H1 (cell line): ENCODE measurements around the gene ZNF641. TPM values are rescaled to one million over a fixed set of nuclear protein-coding genes. Genes with fewer than 3 reads are reported as not detected.

Experiments
- CTCF ChIA-PET: fragments of 300-600 bp; sonication (Branson Sonifier 250); formaldehyde crosslinking; loops from one replicate; lab custom pipeline; 2021; ENCODE audit not compliant: partially characterized antibody; lab: Charles Lee
- POLR2A ChIA-PET: fragments of 300-600 bp; sonication (Branson Sonifier 250); formaldehyde crosslinking; loops from one replicate; lab custom pipeline; 2021; ENCODE audit warnings: inconsistent platforms; ENCODE audit not compliant: partially characterized antibody; lab: Charles Lee
- DNase-seq, 2 experiments: peaks; one replicate each; pipeline versions ENCODE4 v3.0.0 to v3.0.0-alpha.2; 2010 to 2022; ENCODE audit warnings: low spot score in 2 of 2, low read depth in 1 of 2, mixed read lengths in 1 of 2
- FAIRE-seq: peaks from 2 replicates; lab custom pipeline; 2011; peaks lifted over from hg19 to GRCh38; lab: Jason Lieb, UNC
- H2AFZ ChIP-seq: 2 replicates; pipeline ENCODE4 v1.8.1; 2012; ENCODE audit warnings: low read length, inconsistent platforms
- H2AK5ac ChIP-seq: 2 replicates; pipeline ENCODE4 v1.6.1; 2013; ENCODE audit warnings: low read depth, low read length
- H2BK120ac ChIP-seq: replicated peaks from 2 replicates; pipeline ENCODE3; 2013; ENCODE audit warnings: low read depth, low read length, inconsistent platforms
- H2BK12ac ChIP-seq: 2 replicates; pipeline ENCODE4 v1.6.1; 2013; ENCODE audit warnings: low read depth, low read length
- H2BK15ac ChIP-seq: 2 replicates; pipeline ENCODE4 v1.6.1; 2013; ENCODE audit warnings: low read length
- H2BK20ac ChIP-seq: 2 replicates; pipeline ENCODE4 v1.6.1; 2013; ENCODE audit warnings: low read length
- H2BK5ac ChIP-seq: 2 replicates; pipeline ENCODE4 v1.6.1; 2013; ENCODE audit warnings: low read depth, low read length
- H3K14ac ChIP-seq: 2 replicates; pipeline ENCODE4 v1.6.1; 2013; ENCODE audit warnings: inconsistent platforms; ENCODE audit not compliant: insufficient read length
- H3K18ac ChIP-seq: 2 replicates; pipeline ENCODE4 v1.6.1; 2013; ENCODE audit warnings: low read length; ENCODE audit errors: extremely low read depth
- H3K23ac ChIP-seq: 2 replicates; pipeline ENCODE4 v1.6.1; 2013; ENCODE audit warnings: inconsistent platforms; ENCODE audit not compliant: insufficient read length
- H3K23me2 ChIP-seq: 2 replicates; pipeline ENCODE4 v1.6.1; 2013; ENCODE audit warnings: low read depth, low read length
- H3K27ac ChIP-seq: 2 replicates; pipeline ENCODE4 v1.6.1; 2011; ENCODE audit warnings: low read depth, low read length, inconsistent platforms
- H3K27me3 ChIP-seq, 4 experiments: replicated peaks in 1 of 4; 1 replicate in 1 of 4; 2 replicates in 3 of 4; pipeline versions ENCODE4 v1.6.1 to v1.8.1; 2011 to 2013; ENCODE audit warnings: low read length in 3 of 4, mild to moderate bottlenecking in 3 of 4, inconsistent platforms in 2 of 4, mixed read lengths in 2 of 4, moderate library complexity in 1 of 4; ENCODE audit not compliant: control insufficient read depth in 3 of 4, insufficient read depth in 3 of 4; ENCODE audit errors: extremely low read depth in 1 of 4
- H3K36me3 ChIP-seq, 4 experiments: 2 replicates each; pipeline versions ENCODE4 v1.6.1 to v1.8.1; 2011 to 2013; ENCODE audit warnings: mild to moderate bottlenecking in 4 of 4, low read length in 3 of 4, moderate library complexity in 2 of 4, control low read depth in 1 of 4, inconsistent platforms in 1 of 4; ENCODE audit not compliant: insufficient read depth in 4 of 4, control insufficient read depth in 2 of 4
- H3K4ac ChIP-seq: replicated peaks from 2 replicates; pipeline ENCODE3; 2013; ENCODE audit warnings: low read length, low read depth, mixed read lengths, inconsistent platforms; ENCODE audit not compliant: insufficient read length
- H3K4me1 ChIP-seq, 4 experiments: replicated peaks in 1 of 4; 1 replicate in 1 of 4; 2 replicates in 3 of 4; pipeline versions ENCODE4 v1.6.1 to v1.8.1; 2011 to 2013; ENCODE audit warnings: low read length in 3 of 4, inconsistent platforms in 2 of 4, mixed read lengths in 1 of 4; ENCODE audit not compliant: insufficient read depth in 4 of 4, control insufficient read depth in 3 of 4
- H3K4me2 ChIP-seq, 2 experiments: 2 replicates each; pipeline versions ENCODE4 v1.6.1 to v1.8.1; 2011 to 2013; ENCODE audit warnings: low read depth in 2 of 2, low read length in 2 of 2, control low read depth in 1 of 2, inconsistent platforms in 1 of 2, mild to moderate bottlenecking in 1 of 2; ENCODE audit not compliant: insufficient read depth in 1 of 2
- H3K4me3 ChIP-seq, 4 experiments: fragments of 200-600, 300-600 bp in 1 of 4; sonication (generic), shearing (Covaris generic), sonication (Bioruptor Twin) in 1 of 4; 2 replicates each; pipeline versions ENCODE4 v1.5.1 to v1.8.1; 2011 to 2016; ENCODE audit warnings: low read length in 4 of 4, low read depth in 3 of 4, control low read depth in 2 of 4, inconsistent platforms in 2 of 4, mild to moderate bottlenecking in 2 of 4, mixed read lengths in 1 of 4, moderate library complexity in 1 of 4; ENCODE audit not compliant: insufficient read depth in 2 of 4; ENCODE audit errors: extremely low read depth in 1 of 4
- H3K56ac ChIP-seq: replicated peaks from 2 replicates; pipeline ENCODE3; 2013; ENCODE audit warnings: low read depth, mild to moderate bottlenecking, mixed read lengths, low read length, inconsistent platforms; ENCODE audit not compliant: insufficient read length
- H3K79me1 ChIP-seq: 2 replicates; pipeline ENCODE4 v1.6.1; 2013; ENCODE audit warnings: low read depth, low read length, control low read depth
- H3K79me2 ChIP-seq, 2 experiments: 2 replicates each; pipeline versions ENCODE4 v1.6.1 to v1.8.1; 2012 to 2013; ENCODE audit warnings: low read length in 2 of 2, mild to moderate bottlenecking in 2 of 2, inconsistent platforms in 1 of 2; ENCODE audit not compliant: insufficient read depth in 2 of 2, control insufficient read depth in 1 of 2
- H3K9ac ChIP-seq, 4 experiments: replicated peaks in 1 of 4; 1 replicate in 1 of 4; 2 replicates in 3 of 4; pipeline versions ENCODE4 v1.6.1 to v1.8.1; 2011 to 2013; ENCODE audit warnings: low read depth in 3 of 4, low read length in 3 of 4, control low read depth in 2 of 4, mild to moderate bottlenecking in 2 of 4, moderate library complexity in 2 of 4, inconsistent platforms in 1 of 4; ENCODE audit errors: extremely low read depth in 1 of 4
- H3K9me3 ChIP-seq, 2 experiments: 2 replicates each; pipeline versions ENCODE4 v1.6.1 to v1.8.1; 2012 to 2013; ENCODE audit warnings: mild to moderate bottlenecking in 2 of 2, moderate library complexity in 2 of 2, control low read depth in 1 of 2, inconsistent platforms in 1 of 2, low read depth in 1 of 2, low read length in 1 of 2, mixed read lengths in 1 of 2; ENCODE audit not compliant: insufficient read depth in 2 of 2
- H4K20me1 ChIP-seq, 2 experiments: replicated peaks in 1 of 2; 2 replicates each; pipeline versions ENCODE3 to v1.8.1; 2011 to 2013; ENCODE audit warnings: inconsistent platforms in 2 of 2, low read length in 2 of 2, mild to moderate bottlenecking in 1 of 2; ENCODE audit not compliant: insufficient read depth in 2 of 2, control insufficient read depth in 1 of 2
- H4K5ac ChIP-seq: 2 replicates; pipeline ENCODE4 v1.6.1; 2013; ENCODE audit warnings: low read length, low read depth, mixed read lengths, inconsistent platforms; ENCODE audit not compliant: insufficient read length
- H4K8ac ChIP-seq: 2 replicates; pipeline ENCODE4 v1.8.0; 2013; ENCODE audit warnings: mild to moderate bottlenecking, moderate library complexity, low read length, inconsistent platforms; ENCODE audit not compliant: insufficient read depth; ENCODE audit errors: extremely low read depth
- H4K91ac ChIP-seq: replicated peaks from 2 replicates; pipeline ENCODE3; 2013; ENCODE audit warnings: low read length, mixed read lengths, inconsistent platforms; ENCODE audit not compliant: insufficient read length
- CHD1 ChIP-seq: IDR thresholded peaks from 2 replicates; pipeline ENCODE4 v1.6.1; 2012; ENCODE audit warnings: low read depth, low read length, improper control_type of control experiment
- RAD21 ChIP-seq, 2 experiments: IDR thresholded peaks in 1 of 2; conservative IDR thresholded peaks in 1 of 2; 2 replicates each; pipeline ENCODE4 v1.6.1; 2011; ENCODE audit warnings: low read depth in 2 of 2, low read length in 2 of 2, improper control_type of control experiment in 1 of 2, inconsistent platforms in 1 of 2, mild to moderate bottlenecking in 1 of 2, moderate library complexity in 1 of 2
- SP1 ChIP-seq: IDR thresholded peaks from 2 replicates; pipeline ENCODE4 v1.6.1; 2011; ENCODE audit warnings: low read depth, low read length
- SP4 ChIP-seq: IDR thresholded peaks from 2 replicates; pipeline ENCODE4 v1.6.1; 2012; ENCODE audit warnings: low read length, inconsistent platforms
- SRF ChIP-seq: IDR thresholded peaks from 2 replicates; pipeline ENCODE4 v1.6.1; 2011; ENCODE audit warnings: mild to moderate bottlenecking, low read depth, low read length, moderate library complexity
- WGBS, 2 experiments: shearing (Covaris generic) in 1 of 2; methylation state at CpG; one replicate each; pipeline versions ENCODE4 v1.1.6 to v1.1.7; 2013 to 2015; ENCODE audit warnings: low lambda C conversion rate in 2 of 2, mixed read lengths in 2 of 2, inconsistent platforms in 1 of 2, low coverage in 1 of 2, missing lambda C conversion rate in 1 of 2; ENCODE audit not compliant: insufficient replicate concordance in 2 of 2, insufficient coverage in 1 of 2, insufficient read length in 1 of 2; ENCODE audit errors: extremely low coverage in 1 of 2, missing lambda C conversion rate in 1 of 2; 5-methylcytosine and 5-hydroxymethylcytosine counted together
- polyA plus RNA-seq, 7 experiments: library from polyadenylated mRNA; depleted of rRNA in 3 of 7; stranded (reverse) in 5 of 7; unstranded in 2 of 7; fragments of >200 nt in 5 of 7; fragments of 200-250 nt in 2 of 7; gene quantifications; 1 replicate in 5 of 7; 2 replicates in 1 of 7; 4 replicates in 1 of 7; pipeline versions ENCODE4 v1.2.1 to v1.2.3, GENCODE V29; 2011 to 2013; ENCODE audit warnings: missing spikeins in 2 of 7, mixed read lengths in 2 of 7
- total RNA-seq: library from RNA; stranded (reverse); fragmentation: NEBNext Ultra II Directional; extraction: Animal tissue kit (Norgen Biotek cat#: 25700); gene quantifications from 2 replicates; pipeline ENCODE4 v1.2.1, GENCODE V29; 2021

Gene ZNF641
- total and polyA plus RNA-seq, 2 of the 8 experiments (the other 6 are each of a cell fraction or from before 2014, with no cell fraction given) = 2.4 to 6.2 TPM

GRCh38 chr12:48358937-48359513 is 8.3 kb upstream of the ZNF641 start:
- no peak overlapping the region for H2BK120ac ChIP-seq
- H2BK12ac ChIP-seq = no peak overlapping the region
- no peaks in the 10 kb centered on the region for H3K79me2 ChIP-seq
- H2BK5ac ChIP-seq = no peak overlapping the region
- H4K20me1 ChIP-seq = no peaks in the 10 kb centered on the region
- H2BK15ac ChIP-seq = no peak overlapping the region
- no peak overlapping the region for H4K8ac ChIP-seq
- ChIA-PET CTCF (no interaction called here), POLR2A (no interaction called here)
- no peak overlapping the region for H2AK5ac ChIP-seq
- H3K79me1 ChIP-seq = no peaks in the 10 kb centered on the region
- 84% methylated on average over 7 of the region's 7 CpGs; no CpG with 5 or more reads in 1 of the 2 experiments for WGBS, 2 experiments
- no peaks in the 10 kb centered on the region for H3K27me3 ChIP-seq
- H3K23me2 ChIP-seq = no peaks in the 10 kb centered on the region
- no peak overlapping the region for H3K4ac ChIP-seq
- FAIRE-seq (no peak), DNase-seq (no peak)
- H3K9me3 ChIP-seq = peaks cover 0 to 6% of the 10 kb centered on the region in 2 experiments; a peak in 1 of 4 replicates
- H3K4me2 ChIP-seq = no peak overlapping the region
- H3K14ac ChIP-seq = no peak overlapping the region
- H3K4me1 ChIP-seq = no peaks in the 10 kb centered on the region
- no peak for TF ChIP-seq RAD21 (IDR thresholded peaks at IDR 0.05 in 1 of 2, conservative IDR thresholded peaks at IDR 0.05 in 1 of 2; ENCODE audit: low read depth in 2 of 2, low read length in 2 of 2)
- TF ChIP-seq CHD1 = no peak
- no peak for TF ChIP-seq SRF
- no peak for TF ChIP-seq SP4
- no peak for TF ChIP-seq SP1
- no peak overlapping the region for H3K56ac ChIP-seq
- no peak overlapping the region for H2BK20ac ChIP-seq
- no peak overlapping the region for H3K4me3 ChIP-seq
- H3K27ac ChIP-seq = no peak overlapping the region
- H2AFZ ChIP-seq = no peak overlapping the region
- H3K9ac ChIP-seq = no peak overlapping the region
- H4K91ac ChIP-seq = no peak overlapping the region
- H3K23ac ChIP-seq = no peak overlapping the region
- H3K18ac ChIP-seq = no peak overlapping the region
- H3K36me3 ChIP-seq = no peaks in the 10 kb centered on the region
- no peak overlapping the region for H4K5ac ChIP-seq
